Skeletal muscle satellite cell (primary cell): Measurements from ENCODE around the gene MGMT.

ENCODE experiments used
- H3K27me3 ChIP-seq: 2 replicates; pipeline ENCODE4 v1.7.0; 2013; ENCODE audit warnings: low read length; ENCODE audit not compliant: control insufficient read depth, insufficient read depth
- H3K36me3 ChIP-seq: 2 replicates; pipeline ENCODE4 v1.7.0; 2013; ENCODE audit warnings: mild to moderate bottlenecking, control low read depth, low read length; ENCODE audit not compliant: insufficient read depth
- H3K4me1 ChIP-seq: 2 replicates; pipeline ENCODE4 v1.7.0; 2013; ENCODE audit warnings: low read length; ENCODE audit not compliant: control insufficient read depth, insufficient read depth
- H3K4me2 ChIP-seq: 2 replicates; pipeline ENCODE4 v1.7.0; 2013; ENCODE audit warnings: mild to moderate bottlenecking, low read length
- H3K4me3 ChIP-seq: 2 replicates; pipeline ENCODE4 v1.7.0; 2013; ENCODE audit warnings: low read length
- H3K9ac ChIP-seq: 2 replicates; pipeline ENCODE4 v1.7.0; 2013; ENCODE audit warnings: mild to moderate bottlenecking, low read depth, low read length, moderate library complexity
- H3K9me3 ChIP-seq: replicated peaks from 2 replicates; pipeline ENCODE4 v1.7.0; 2013; ENCODE audit warnings: mild to moderate bottlenecking, control low read depth, low read length

The MGMT gene

GRCh38 chr10:129808092-129808983, 341.3 kb downstream of the MGMT start:
- no peaks in the 10 kb centered on the region for H3K4me1 ChIP-seq
- no peak overlapping the region for H3K4me3 ChIP-seq
- H3K9me3 ChIP-seq, result no peaks in the 10 kb centered on the region
- H3K36me3 ChIP-seq, result no peaks in the 10 kb centered on the region
- H3K9ac ChIP-seq, result no peak overlapping the region
- H3K27me3 ChIP-seq, result no peaks in the 10 kb centered on the region
- H3K4me2 ChIP-seq, result no peak overlapping the region

GRCh38 chr10:129809431-129809830, 342.4 kb downstream of the MGMT start:
- H3K27me3 ChIP-seq, result no peaks in the 10 kb centered on the region
- H3K9ac ChIP-seq, result no peak overlapping the region
- no peak overlapping the region for H3K4me3 ChIP-seq
- H3K36me3 ChIP-seq, result no peaks in the 10 kb centered on the region
- no peaks in the 10 kb centered on the region for H3K4me1 ChIP-seq
- H3K9me3 ChIP-seq, result no peaks in the 10 kb centered on the region
- no peak overlapping the region for H3K4me2 ChIP-seq

- Histone ChIP-seq H3K9me3 (no peaks in the 10 kb centered on the region), H3K9ac (no peak overlapping the region), H3K4me2 (no peak overlapping the region), H3K27me3 (no peaks in the 10 kb centered on the region), H3K36me3 (no peaks in the 10 kb centered on the region), H3K4me3 (no peak overlapping the region), H3K4me1 (no peaks in the 10 kb centered on the region)
Measured at GRCh38 chr10:129809841-129810240, 342.8 kb downstream of the MGMT start.

- Histone ChIP-seq H3K9ac (no peak overlapping the region), H3K4me3 (no peak overlapping the region), H3K4me1 (no peaks in the 10 kb centered on the region), H3K9me3 (no peaks in the 10 kb centered on the region), H3K36me3 (no peaks in the 10 kb centered on the region), H3K4me2 (no peak overlapping the region), H3K27me3 (peaks cover 6% of the 10 kb centered on the region)
Measured at GRCh38 chr10:129811208-129811607, 344.2 kb downstream of the MGMT start.

- Histone ChIP-seq H3K4me3 (no peak overlapping the region), H3K4me2 (no peak overlapping the region), H3K36me3 (no peaks in the 10 kb centered on the region), H3K4me1 (no peaks in the 10 kb centered on the region), H3K9ac (no peak overlapping the region), H3K9me3 (no peaks in the 10 kb centered on the region), H3K27me3 (peaks cover 13% of the 10 kb centered on the region)
Measured at GRCh38 chr10:129812398-129812797, 345.4 kb downstream of the MGMT start.

- H3K4me1 ChIP-seq, result no peaks in the 10 kb centered on the region
- no peak overlapping the region for H3K9ac ChIP-seq
- H3K9me3 ChIP-seq, result no peaks in the 10 kb centered on the region
- H3K36me3 ChIP-seq, result no peaks in the 10 kb centered on the region
- peaks cover 13% of the 10 kb centered on the region for H3K27me3 ChIP-seq
- no peak overlapping the region for H3K4me2 ChIP-seq
- H3K4me3 ChIP-seq, result no peak overlapping the region
Measured at GRCh38 chr10:129814681-129815646, 347.9 kb downstream of the MGMT start.

GRCh38 chr10:129815898-129816655, 349.0 kb downstream of the MGMT start:
- H3K4me3 ChIP-seq, result no peak overlapping the region
- H3K27me3 ChIP-seq, result peaks cover 13% of the 10 kb centered on the region
- H3K9me3 ChIP-seq, result no peaks in the 10 kb centered on the region
- H3K9ac ChIP-seq, result no peak overlapping the region
- H3K4me1 ChIP-seq, result no peaks in the 10 kb centered on the region
- H3K36me3 ChIP-seq, result no peaks in the 10 kb centered on the region
- H3K4me2 ChIP-seq, result no peak overlapping the region

GRCh38 chr10:129816656-129817045, 349.6 kb downstream of the MGMT start:
- H3K36me3 ChIP-seq, result no peaks in the 10 kb centered on the region
- H3K4me1 ChIP-seq, result no peaks in the 10 kb centered on the region
- H3K27me3 ChIP-seq, result peaks cover 13% of the 10 kb centered on the region
- no peak overlapping the region for H3K9ac ChIP-seq
- H3K4me2 ChIP-seq, result no peak overlapping the region
- H3K4me3 ChIP-seq, result no peak overlapping the region
- no peaks in the 10 kb centered on the region for H3K9me3 ChIP-seq
